HEK293 (cell line): ENCODE results near the gene TMEM273.

Experiments
- PRDM4 ChIP-seq: fragments of 450-650 bp; formaldehyde crosslinking; IDR thresholded peaks from 2 replicates; pipeline ENCODE4 v1.5.1; 2017; ENCODE audit warnings: missing biosample characterization, missing genetic modification characterization
- SETDB1 ChIP-seq: IDR thresholded peaks from one replicate; pipeline ENCODE4 v1.6.1; 2017; ENCODE audit warnings: mild to moderate bottlenecking, low read length, moderate library complexity, mixed read lengths; ENCODE audit not compliant: insufficient read length
- YY1 ChIP-seq: fragments of 450-650 bp; formaldehyde crosslinking; IDR thresholded peaks from 2 replicates; pipeline ENCODE4 v1.5.1; 2018; ENCODE audit warnings: missing biosample characterization, missing genetic modification characterization
- ZEB2 ChIP-seq: fragments of 450-650 bp; formaldehyde crosslinking; IDR thresholded peaks from 2 replicates; pipeline ENCODE4 v1.5.1; 2016; ENCODE audit warnings: missing biosample characterization, missing genetic modification characterization
- ZNF391 ChIP-seq: fragments of 450-650 bp; formaldehyde crosslinking; IDR thresholded peaks from 2 replicates; pipeline ENCODE4 v1.5.1; 2016; ENCODE audit warnings: low read depth, missing biosample characterization, missing genetic modification characterization, borderline replicate concordance
- TF ChIP-seq, protein P1 (sequence below): fragments of 450-650 bp; formaldehyde crosslinking; IDR thresholded peaks from 2 replicates; pipeline ENCODE4 v1.5.1; 2016; ENCODE audit warnings: missing biosample characterization, missing genetic modification characterization

GRCh38 chr10:49178489-49179471 is 9.4 kb downstream of the TMEM273 start:
- no peak for TF ChIP-seq YY1 (tag by site-specific recombination)
- TF ChIP-seq, protein P1, sequence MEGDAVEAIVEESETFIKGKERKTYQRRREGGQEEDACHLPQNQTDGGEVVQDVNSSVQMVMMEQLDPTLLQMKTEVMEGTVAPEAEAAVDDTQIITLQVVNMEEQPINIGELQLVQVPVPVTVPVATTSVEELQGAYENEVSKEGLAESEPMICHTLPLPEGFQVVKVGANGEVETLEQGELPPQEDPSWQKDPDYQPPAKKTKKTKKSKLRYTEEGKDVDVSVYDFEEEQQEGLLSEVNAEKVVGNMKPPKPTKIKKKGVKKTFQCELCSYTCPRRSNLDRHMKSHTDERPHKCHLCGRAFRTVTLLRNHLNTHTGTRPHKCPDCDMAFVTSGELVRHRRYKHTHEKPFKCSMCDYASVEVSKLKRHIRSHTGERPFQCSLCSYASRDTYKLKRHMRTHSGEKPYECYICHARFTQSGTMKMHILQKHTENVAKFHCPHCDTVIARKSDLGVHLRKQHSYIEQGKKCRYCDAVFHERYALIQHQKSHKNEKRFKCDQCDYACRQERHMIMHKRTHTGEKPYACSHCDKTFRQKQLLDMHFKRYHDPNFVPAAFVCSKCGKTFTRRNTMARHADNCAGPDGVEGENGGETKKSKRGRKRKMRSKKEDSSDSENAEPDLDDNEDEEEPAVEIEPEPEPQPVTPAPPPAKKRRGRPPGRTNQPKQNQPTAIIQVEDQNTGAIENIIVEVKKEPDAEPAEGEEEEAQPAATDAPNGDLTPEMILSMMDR, result no peak
- TF ChIP-seq ZNF391, result no peak
- TF ChIP-seq SETDB1, result no peak
- no peak for TF ChIP-seq PRDM4 (tag by site-specific recombination)
- no peak for TF ChIP-seq ZEB2 (tag by site-specific recombination)
